ENCODE measurements around the gene TPGS2. TPM values are rescaled to one million over a fixed set of nuclear protein-coding genes. Genes with fewer than 3 reads are reported as not detected.

Gene TPGS2
- total RNA-seq, 2 experiments from 2014 or later: 44.8 to 55.1 TPM

- Histone ChIP-seq H3K9me3 (ENCODE audit: low read length) (no peaks in the 10 kb centered on the region), H3K27ac (ENCODE audit: low read depth, low read length, poor library complexity, severe bottlenecking) (no peak overlapping the region), H2AFZ (ENCODE audit: low read length) (no peak overlapping the region), H3K4me1 (ENCODE audit: insufficient read depth, low read length, poor library complexity, severe bottlenecking) (no peaks in the 10 kb centered on the region), H3K4me2 (ENCODE audit: low read length) (no peak overlapping the region), H3K36me3 (ENCODE audit: insufficient read depth, low read length) (no peaks in the 10 kb centered on the region), H4K20me1 (ENCODE audit: insufficient read depth, low read length) (no peaks in the 10 kb centered on the region), H3K4me3 (ENCODE audit: low read depth, low read length, poor library complexity, severe bottlenecking) (no peak overlapping the region), H3K79me2 (ENCODE audit: insufficient read depth, low read depth, low read length) (no peaks in the 10 kb centered on the region), H3K9me2 (ENCODE audit: insufficient read depth, low read length) (no peaks in the 10 kb centered on the region)
- intact Hi-C loops (cut with micrococcal nuclease; ENCODE audit: unreplicated experiment): loop anchor here (1.0 to 5.0 kb wide), 2 partner anchors 69 to 185 kb away; no protein-coding TSS in a partner anchor
- ChIA-PET CTCF (ENCODE audit: unreplicated experiment) (interaction anchor here (0.6 to 2.0 kb wide), 2 partner anchors 65 to 69 kb away, joined by 3 to 8 read pairs; no protein-coding TSS in a partner anchor), POLR2A (interaction anchor here (0.6 kb wide), 1 partner anchor 69 kb away, joined by 3 read pairs; no protein-coding TSS in a partner anchor)
- DNase-seq (ENCODE audit: low spot score): peak; percentile 31
- no TSS peak for BruUV-seq (replicated peaks)
- TF ChIP-seq EZH2phosphoT487 (IDR thresholded peaks at IDR 0.05; ENCODE audit: borderline replicate concordance, low read depth, low read length) (no peak), CTCF (conservative IDR thresholded peaks at IDR 0.05; ENCODE audit: low read length) (peak; percentile 71)
Measured at GRCh38 chr18:36757081-36757480, 71.7 kb downstream of the TPGS2 start.

DNA sequence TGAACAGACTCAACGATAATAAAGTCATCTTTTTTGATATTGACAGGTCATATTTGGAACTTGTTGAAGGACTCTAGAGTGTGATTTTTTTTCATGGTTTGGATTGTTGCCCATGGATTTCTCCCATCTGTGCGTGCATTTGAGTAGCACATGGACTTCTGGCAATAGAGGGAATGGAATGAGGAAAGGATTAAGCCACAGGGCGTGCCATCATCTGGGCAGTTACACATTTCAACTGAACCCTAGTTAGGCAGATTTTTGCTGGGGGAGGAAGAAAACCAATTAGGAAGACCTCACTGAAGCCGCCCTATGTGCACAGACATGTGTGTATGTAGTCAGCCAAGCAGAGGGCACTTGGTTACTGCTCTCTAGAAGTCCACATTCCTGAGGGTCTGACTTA lies 72.6 kb downstream of the TPGS2 start:
- POLR2A ChIA-PET: no interaction called here

More for the DNA sequence above, 72.6 kb downstream of the TPGS2 start:
- Histone ChIP-seq H3K9me2 (ENCODE audit: insufficient read depth, low read length) (no peaks in the 10 kb centered on the region), H2AFZ (ENCODE audit: low read length) (no peak overlapping the region), H3K4me1 (ENCODE audit: insufficient read depth, low read length, poor library complexity, severe bottlenecking) (no peaks in the 10 kb centered on the region), H3K27ac (ENCODE audit: low read depth, low read length, poor library complexity, severe bottlenecking) (no peak overlapping the region), H3K4me3 (ENCODE audit: low read depth, low read length, poor library complexity, severe bottlenecking) (no peak overlapping the region), H3K79me2 (ENCODE audit: insufficient read depth, low read depth, low read length) (no peaks in the 10 kb centered on the region), H3K9me3 (ENCODE audit: low read length) (no peaks in the 10 kb centered on the region), H4K20me1 (ENCODE audit: insufficient read depth, low read length) (no peaks in the 10 kb centered on the region), H3K36me3 (ENCODE audit: insufficient read depth, low read length) (no peaks in the 10 kb centered on the region), H3K4me2 (ENCODE audit: low read length) (no peak overlapping the region)
- intact Hi-C loops (cut with micrococcal nuclease; ENCODE audit: unreplicated experiment): loop anchor here (5.0 kb wide), 1 partner anchor 184 kb away; no protein-coding TSS in a partner anchor
- DNase-seq (ENCODE audit: low spot score): no peak
- TF ChIP-seq CTCF (conservative IDR thresholded peaks at IDR 0.05; ENCODE audit: low read length) (no peak), EZH2phosphoT487 (IDR thresholded peaks at IDR 0.05; ENCODE audit: borderline replicate concordance, low read depth, low read length) (no peak)
- no TSS peak for BruUV-seq (replicated peaks)
- CTCF ChIA-PET (ENCODE audit: unreplicated experiment): no interaction called here

Measured in OCI-LY7 (cell line).